Measurements from ENCODE around the gene SELENOI.
A peak's percentile ranks its signal among the peaks of the same experiment; 100 is the strongest.
"Not testable (repeated sequence)": the region's sequence is repeated elsewhere in the genome, so short reads cannot be mapped to it uniquely, and the experiment has no call there.

SELENOI gene

DNA sequence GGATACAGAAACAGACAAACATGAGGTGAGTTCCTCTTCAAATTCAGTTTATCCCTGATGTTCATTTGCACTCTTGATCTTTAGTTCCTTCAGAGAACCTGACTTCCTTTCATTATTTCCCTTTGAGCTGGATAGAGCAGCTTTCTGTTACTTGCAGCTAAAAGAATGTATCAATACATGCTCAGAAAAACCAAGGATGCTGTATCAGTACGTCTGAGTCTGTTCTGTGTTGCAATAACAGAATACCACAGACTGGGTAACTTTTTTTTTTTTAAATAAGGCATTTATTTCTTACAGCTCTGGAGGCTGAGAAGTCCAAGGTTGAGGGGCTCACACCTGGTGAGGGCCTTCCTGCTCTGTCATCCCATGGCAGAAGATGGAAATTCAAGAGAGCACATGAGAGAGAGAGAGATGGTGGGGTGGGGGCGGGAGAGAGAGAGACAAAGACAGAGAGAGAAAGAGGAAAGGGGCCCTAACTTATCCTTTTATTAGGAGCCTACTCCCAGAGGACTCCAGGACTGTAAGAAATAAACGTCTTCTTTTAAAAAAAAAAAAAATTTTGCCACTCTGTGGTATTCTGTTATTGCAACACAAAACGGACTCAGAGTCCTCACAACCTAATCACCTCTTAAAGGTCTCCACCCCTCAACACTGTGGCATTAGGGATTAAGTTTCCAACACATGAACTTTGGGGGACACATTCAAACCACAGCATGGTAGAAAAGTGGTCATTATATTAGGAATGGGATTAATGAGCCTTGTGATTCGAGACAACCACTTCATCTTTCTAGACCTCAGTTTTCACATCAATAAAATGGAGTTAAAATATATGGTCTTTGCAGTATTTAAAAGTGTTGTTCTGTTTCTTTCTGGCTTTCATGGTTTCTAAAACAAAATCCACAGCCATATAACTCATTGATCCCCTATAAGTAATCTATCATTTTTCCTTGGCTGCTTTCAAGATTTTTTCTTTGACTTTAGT is 18.4 kb upstream of the SELENOI start:
- DNase-seq (ENCODE audit: low read depth) = no peak

DNA sequence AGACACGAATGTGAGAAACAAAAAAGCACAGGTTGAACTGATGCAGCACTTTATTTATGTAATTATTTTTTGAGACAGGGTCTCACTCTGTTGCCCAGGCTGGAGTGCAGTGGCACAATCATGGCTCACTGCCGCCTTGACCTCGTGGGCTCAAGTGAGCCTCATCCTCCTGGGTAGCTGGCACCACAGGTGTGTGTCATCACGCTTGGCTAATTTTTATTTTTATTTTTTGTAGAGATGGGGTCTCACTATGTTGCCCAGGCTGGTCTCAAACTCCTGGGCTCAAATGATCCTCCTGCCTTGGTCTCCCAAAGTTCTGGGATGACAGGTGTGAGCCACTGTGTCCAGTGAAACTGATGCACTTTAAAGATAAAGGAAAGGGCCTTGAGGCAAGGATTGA is 16.9 kb upstream of the SELENOI start:
- not testable (repeated sequence) for DNase-seq (ENCODE audit: low read depth)

DNA sequence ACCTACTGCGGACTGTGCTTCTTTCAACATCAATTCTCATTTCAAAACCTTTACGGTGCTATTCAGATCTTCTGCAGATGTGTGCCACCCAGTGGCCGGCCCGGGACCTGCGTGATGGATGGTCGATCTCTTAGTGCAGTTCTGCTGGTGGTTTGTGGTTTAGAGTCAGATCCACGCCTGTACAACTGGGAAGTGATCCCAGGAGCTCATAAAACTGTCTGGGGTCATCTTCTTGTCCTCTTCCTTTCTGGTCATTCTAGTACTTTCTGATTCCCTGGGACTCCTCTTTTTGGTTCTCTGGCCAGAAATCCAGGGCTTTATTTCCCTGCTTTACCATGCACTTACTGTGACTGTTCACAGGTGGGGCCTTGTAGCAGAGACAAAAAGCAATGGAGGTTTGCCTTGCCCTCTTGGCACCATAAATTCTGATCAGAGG is 15.8 kb upstream of the SELENOI start:
- peak; percentile 78 for DNase-seq (ENCODE audit: low read depth)

DNA sequence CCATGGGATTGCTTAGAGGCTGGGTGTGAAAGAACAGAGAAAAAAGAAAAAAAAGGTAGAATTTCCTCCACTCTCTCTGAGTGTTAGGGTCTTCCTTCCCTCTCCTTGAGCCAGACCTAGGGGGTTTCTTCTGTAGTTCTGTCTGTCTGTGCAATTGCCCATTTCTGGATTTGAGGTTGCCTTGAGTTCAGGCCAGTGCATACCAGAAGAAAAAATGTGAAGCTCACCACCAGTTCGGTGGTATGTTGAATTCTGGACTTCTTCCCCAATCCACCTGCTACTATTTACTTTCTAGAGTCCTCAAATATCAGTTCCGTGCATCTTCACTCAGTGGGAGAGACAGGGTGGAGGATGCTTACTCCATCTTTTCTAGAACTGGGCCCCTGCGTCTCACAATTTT is 15.3 kb upstream of the SELENOI start:
- no peak for DNase-seq (ENCODE audit: low read depth)

DNA sequence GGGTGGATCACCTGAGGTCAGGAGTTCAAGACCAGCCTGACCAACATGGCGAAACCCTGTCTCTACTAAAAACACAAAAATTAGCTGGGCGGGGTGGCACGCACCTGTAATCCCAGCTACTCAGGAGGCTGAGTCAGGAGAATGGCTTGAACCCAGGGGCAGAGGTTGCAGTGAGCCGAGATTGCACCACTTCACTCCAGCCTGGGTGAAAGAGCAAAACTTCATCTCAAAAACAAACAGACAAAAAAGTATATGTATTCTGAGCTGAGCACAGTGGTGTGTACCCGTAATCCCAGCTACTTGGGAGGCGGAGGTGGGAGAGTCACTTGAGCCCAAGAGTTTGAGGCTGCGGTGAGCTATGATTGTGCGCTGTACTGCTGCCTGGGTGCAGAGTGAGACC is 14.6 kb upstream of the SELENOI start:
- DNase-seq (ENCODE audit: low read depth) = not testable (repeated sequence)

DNA sequence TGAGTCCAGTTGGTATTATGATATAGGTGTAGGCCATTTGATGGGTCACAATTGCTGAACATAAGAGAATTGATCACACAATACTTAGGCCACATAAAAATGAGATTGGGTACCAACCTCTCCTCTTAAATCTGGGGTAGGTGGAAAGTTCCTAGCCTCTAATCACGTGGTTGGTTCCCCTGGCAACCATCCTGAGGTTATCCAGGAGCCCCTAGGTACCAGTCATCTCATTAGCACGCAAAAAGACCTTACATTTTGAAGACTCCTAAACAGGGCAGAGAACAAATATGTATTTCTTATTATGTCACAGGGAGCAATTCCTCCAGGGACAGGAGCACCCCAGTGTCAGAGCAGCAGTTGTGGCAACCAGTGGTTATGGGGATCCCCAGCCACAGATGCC is 12.7 kb upstream of the SELENOI start:
- no peak for DNase-seq (ENCODE audit: low read depth)

DNA sequence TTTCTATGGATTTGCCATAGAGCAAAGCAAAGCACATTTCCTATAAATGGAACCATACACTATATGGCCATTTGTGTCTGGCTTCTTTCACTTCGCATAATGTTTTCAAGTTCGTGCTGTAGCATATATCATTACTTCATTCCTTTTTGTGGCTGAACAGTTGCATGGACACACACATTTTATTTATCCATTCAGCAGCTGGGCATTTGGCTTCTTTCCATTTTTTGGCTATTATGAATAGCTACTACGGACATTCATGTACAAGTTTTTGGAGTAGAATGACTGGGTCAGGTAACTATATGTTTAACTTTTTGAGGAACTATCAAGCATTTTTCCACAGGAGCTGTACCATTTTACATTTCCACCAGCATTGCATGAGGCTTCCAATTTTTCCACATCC is 10.7 kb upstream of the SELENOI start:
- no peak for DNase-seq (ENCODE audit: low read depth)

DNA sequence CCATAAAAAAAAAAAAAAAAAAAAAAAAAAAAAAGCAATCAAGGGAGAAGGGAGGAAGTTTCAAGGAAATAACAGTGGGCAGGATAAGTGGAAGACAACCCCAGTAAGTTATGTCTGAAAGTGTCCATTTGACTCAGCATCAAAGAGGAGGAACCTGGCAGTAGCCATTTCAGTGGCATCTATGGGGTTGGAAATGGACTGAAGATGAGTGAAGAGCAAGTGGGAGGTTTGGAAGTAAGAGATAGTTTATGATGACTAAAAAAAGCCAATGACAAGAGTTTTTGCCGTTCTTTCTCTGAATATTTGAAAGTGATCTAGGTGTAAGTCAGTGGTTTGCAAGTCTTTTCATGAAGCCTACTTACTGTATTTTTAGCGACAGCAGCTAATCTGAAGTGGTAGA is 9.2 kb upstream of the SELENOI start:
- no peak for DNase-seq (ENCODE audit: low read depth)

DNA sequence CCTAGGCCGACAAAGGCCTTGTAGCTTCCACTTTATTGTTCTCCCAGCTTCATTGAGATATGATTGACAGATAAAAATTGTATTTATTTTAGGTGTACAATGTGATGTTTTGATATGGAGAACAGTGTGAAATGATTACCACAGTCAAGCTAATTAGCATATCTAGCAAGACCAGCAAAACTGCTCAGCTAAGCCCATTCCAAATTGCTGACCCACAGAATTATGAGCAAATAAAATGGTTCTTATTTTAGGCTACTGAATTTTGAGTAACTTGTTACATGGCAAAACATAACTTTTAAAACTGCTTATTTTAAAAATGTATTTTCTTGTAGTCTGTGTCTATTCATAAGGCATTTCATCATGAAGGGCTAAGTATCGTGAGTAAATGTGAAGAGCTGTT is 8.6 kb upstream of the SELENOI start:
- DNase-seq (ENCODE audit: low read depth) = no peak

DNA sequence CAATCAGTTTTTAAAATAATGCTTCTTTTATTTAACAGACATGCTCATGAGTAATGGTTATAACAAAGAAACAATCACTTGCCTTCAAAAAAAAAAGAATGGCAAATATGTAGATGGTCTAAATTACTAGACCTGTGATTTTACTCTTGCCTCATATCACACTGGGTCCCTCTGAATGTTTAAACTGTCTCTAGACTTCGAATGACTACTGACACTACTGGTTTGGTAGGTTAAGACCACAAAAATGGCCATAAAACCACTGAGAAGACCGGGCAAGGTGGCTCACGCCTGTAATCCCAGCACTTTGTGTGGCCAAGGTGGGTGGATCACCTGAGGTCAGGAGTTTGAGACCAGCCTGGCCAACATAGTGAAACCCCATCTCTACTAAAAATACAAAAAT is 5.1 kb upstream of the SELENOI start:
- no peak for DNase-seq (ENCODE audit: low read depth)

DNA sequence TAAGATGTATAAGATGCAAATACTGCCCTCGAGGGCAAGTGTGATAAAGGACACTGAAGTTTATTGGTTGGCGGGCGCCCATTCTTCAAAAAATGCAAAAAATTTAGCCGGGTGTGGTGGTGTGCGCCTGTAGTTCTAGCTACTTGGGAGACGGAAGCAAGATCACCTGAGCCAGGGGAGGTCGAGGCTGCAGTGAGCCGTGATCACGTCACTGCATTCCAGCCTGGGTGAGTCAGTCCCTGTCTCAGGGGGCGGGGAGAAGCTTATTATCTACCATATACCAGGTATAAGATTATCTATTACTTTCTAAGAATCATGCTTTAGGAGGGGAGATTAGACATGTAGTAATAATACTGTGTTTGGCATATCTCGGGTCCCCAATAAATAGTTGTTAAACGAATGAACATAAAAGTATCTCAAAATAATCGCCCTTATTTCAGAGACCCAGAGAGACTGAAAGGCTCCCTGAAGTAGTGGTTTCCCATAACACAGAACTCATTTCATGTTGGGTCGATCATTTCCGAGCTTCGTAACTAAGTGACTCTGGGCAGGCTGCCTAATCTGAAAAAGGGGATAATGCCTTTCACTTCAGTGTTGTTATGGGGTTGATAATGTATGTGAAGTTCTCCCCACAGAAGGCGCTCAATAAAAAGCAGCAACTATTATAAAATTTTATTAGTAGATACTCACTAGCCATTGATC is 1.2 kb upstream of the SELENOI start:
- no peak for DNase-seq (ENCODE audit: low read depth)

DNA sequence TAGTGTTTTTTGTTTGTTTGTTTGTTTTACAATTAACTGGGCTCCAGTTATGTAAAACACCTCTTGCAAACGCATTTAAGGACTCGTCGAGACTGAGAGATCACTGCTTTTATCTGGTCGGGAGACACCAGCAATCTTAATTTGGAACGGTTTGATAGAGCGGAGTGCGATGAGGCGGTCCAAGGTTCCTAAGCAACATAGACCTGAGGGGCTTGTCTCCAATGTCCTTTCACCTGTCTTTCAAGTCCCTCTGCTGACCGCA is 729 bp upstream of the SELENOI start:
- no peak for DNase-seq (ENCODE audit: low read depth)

DNA sequence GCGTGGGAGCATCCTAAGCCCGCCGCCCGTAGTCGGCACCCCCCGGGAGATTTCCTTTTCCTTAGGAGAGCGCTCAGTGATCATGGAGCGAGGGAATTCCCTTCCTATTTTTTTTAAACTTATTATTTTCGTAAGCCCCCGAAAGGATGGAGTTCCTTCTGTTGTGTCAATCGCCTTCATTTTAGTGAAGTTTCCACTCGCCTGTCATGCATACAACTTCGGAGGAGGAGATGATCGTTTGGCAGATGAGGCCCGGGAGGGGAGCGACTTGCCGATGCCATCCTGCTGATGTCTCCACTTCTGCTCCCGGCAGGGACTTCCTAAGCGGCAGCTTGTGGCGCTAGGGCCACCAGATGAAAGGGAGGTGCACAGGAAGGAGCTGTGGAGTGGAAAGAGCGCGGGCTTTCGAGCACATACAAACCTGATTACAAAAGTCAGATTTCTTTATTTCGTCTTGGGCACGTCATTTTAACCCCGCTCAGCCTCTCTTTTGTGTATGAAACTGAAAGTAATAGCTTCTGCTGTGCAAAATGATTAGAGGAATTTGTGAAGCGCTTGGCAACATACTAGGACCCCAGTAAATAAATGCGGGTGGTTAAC is 611 bp downstream of the SELENOI start, which contains the start of gene ADGRF3:
Gene ADGRF3 (minus strand): TSS at position 336 of the 600 bp plus-strand sequence. CDS start 555 bp downstream, outside the sequence.
- peak; percentile 44 for DNase-seq (ENCODE audit: low read depth)

DNA sequence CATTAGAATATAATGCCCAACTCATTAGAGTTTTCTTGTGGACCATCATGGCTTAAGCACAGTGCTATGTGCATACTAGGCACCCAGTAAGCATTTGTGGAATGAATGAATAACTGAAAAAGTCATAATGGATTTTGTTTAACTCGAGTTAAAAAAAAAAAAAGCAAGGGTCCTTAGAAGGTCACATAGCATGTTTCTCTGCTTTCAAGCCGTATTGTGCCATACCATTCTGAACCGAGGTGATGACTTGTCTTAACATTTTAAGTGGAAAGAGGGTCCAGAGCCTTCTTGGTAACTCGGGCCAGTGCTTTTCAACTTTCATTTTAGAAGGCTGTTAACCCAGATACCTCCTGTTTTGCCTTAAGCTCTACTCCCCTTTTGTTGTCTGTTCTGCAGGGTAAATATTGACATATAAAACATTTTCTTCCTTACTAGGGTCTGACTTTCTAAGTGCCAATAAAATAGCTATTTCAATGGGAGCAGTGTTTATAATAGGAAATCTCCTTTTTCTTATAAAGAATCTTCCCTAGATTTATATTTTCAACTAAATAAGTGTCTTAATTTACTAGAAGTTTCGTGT is 1.4 kb downstream of the SELENOI start:
- no peak for DNase-seq (ENCODE audit: low read depth)

DNA sequence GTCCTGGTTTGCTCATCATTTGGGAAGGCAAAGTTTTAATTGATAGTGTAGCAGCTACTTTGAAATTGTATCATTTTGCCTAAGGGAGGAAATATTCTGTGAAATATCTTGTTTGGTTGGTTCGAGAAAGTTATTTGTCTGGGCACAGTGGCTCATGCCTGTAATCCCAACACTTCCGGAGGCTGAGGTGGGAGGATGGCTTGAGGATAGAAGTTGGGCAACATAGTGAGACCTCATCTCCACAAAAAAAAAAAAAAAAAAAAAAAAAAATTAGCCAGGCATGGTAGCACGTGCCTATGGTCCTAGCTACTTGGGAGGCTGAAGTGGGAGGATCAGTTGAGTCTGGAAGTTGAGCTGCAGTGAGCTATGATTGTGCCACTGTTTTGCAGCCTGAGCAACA is 3.7 kb downstream of the SELENOI start:
- no peak for DNase-seq (ENCODE audit: low read depth)

DNA sequence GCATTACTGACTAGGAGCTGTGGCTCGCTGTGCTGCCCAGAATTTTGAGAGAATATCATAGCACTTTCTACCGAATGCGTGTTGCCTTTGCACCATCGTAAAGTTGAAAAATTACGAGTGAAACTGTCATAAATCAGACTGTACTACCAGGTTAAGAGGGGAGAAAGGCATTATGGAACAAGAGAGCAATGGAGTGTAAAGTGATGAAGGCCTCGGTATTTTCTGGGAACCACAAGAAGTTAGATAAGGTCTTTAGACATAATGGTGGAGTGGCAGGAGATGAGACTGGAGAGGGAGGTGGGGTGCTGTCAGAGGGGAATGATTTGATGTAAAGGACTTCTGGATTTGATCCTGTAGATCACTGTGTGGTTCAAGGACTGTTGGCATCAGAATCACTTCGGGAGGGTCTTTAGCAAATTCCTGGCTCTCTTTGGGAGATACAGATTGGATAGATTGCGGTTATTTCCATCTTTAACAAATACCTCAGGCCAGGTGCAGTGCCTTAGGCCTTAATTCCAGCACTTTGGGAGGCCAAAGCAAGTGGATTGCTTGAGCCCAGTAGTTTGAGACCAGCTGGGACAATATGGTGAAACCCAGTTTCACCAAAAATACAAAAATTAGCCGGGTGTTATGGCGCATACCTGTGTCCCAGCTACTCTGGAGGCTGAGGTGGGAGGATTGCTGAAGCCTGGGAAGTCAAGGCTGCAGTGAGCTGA is 5.6 kb downstream of the SELENOI start:
- no peak for DNase-seq (ENCODE audit: low read depth)

DNA sequence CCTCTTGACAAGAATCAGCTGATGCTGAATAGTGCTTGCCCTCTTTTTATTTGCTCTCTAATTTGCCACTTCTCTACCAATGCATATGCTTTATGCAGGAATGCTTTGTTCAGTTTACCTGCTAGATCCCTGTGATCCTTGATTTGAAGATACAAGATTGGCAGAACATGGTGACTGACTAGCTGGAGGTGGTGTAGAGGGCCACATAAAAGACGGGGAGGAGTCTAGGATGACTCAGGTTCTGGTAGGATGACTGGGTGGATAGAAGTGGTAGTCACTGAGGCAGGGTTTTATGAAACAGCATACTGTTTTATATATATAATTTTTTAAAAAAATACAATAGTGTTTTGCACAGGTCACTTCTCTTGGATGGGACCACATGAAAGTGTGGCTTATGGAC is 6.9 kb downstream of the SELENOI start:
- DNase-seq (ENCODE audit: low read depth) = no peak

DNA sequence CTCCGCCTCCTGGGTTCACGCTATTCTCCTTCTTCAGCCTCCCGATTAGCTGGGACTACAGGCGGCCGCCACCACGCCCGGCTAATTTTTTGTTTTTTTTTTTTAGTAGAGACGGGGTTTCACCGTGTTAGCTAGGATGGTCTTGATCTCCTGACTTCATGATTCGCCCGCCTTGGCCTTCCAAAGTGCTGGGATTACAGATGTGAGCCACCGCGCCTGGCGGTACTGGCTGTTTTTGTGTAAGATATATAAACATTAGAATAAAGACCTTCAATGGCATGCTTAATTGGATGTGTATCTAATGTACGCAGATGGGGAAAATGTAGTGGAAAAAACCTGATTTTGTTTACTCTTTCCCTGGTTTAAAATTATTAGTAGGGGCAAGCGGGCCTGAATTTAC is 8.5 kb downstream of the SELENOI start:
- DNase-seq (ENCODE audit: low read depth) = not testable (repeated sequence)

DNA sequence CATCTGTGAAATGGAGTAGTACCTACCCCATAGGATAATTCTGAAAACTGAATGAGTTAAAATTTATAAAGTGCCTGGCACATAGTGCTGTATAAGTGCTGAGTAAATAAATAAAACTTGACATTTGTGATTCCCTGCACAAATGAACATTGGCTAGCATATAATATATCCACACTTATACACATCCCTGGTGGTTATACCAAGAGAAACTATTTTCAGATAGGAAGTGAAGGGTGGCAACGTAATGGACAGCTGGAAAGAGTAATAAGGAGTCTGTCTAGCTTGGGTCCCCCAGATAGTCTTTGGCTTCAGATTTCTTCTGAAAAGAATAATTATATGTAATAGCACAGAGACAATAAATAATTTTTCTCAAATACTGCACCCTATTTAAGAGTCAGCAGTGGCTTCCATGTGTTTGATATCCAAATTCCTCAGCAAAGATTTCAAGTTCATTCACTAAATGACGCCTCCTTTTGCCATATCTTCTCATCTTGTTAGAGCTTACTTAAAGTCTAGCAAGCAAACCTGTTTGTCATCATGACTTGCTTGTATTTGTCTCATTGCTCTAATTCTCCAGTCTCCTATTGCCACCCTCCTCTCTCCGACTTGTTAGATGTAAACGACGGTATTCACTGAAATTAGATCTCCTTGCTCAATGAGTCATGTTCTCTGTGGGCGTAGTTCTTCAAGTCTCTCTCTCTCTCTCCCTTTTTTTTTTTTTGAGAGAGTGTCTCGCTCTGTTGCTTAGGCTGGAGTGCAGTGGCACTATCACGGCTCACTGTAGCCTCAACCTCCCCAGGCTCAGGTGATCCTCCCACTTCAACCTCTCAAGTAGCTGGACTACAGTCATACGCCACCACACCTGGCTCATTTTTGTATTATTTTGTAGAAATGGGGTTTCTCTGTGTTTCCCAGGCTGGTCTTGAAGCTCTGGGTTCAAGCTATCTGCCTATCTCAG is 9.4 kb downstream of the SELENOI start:
- DNase-seq (ENCODE audit: low read depth) = no peak

DNA sequence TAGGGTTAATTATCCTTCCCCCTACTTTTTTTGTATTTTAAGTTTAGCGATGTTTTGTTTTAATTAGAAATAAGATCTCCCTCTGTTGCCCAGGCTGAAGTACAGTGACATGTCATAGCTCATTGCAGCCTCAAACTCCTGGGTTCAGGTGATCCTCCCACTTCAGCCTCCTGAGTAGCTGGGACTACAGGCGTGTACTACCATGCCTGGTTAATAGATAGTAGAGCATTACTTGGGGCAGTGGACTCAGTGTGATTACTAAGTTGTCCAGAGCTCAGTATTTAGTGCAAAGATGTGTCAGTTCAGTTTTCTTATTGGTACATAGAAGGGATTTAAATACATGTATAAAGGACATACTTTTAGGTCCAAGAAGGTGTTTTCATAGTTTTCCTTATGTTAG is 10.2 kb downstream of the SELENOI start:
- DNase-seq (ENCODE audit: low read depth) = no peak

DNA sequence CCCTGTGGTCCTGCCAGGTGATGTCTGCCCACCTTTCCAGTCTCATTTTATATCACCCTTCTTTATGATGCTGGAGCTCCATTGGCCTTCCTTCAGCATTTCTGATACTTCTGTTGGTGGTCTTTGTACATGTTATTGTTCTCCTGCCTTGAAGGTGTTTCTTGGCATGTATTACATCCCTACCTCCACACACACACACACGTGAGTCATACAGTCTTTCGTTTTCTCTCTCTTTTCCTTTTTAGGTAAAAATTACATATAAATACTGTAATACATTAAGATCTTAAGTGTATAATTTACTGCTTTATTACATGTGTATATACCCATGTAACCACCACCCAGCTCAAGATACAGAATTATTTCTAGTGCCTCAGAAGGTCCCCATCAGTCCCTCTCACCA is 10.8 kb downstream of the SELENOI start:
- DNase-seq (ENCODE audit: low read depth) = no peak

Measured in activated T-cell treated with anti-CD3 and anti-CD28 coated beads for 1 hour (primary cell).